ENCODE data around the gene CTXN3.

DNA sequence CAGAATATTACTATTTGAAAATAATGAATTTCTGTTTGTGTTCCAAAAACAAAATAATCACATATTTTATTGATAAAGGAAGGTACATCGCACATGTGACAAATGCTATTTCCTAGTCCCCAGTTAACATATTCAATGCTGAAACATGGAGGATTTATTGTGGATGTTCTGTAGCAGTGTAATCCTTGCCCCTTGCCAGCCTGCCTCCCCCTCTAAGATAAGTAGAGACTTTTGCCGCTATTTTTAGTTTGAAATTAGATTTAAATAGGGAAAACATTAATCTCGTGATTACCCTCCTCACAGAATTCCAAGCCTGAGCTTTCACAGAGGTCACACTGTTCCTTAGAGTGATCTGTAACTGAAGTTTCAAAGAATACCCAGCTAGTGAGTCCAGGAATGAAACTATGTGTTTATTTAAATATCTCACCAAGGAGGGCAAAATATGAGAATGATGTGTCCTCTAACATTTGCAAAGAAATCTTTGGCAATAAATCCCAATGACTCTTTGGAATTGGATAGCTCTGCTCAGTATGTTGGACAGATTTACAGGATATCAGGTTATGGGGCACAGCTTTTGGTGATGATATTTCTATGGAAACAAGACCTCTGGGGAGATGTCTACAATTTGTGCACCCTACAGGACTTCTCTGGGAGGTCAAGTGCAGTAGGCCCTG is 17.3 kb downstream of the CTXN3 start:
- TF ChIP-seq GATA2 (IDR thresholded peaks at IDR 0.05; ENCODE audit: low read depth, low read length) = no peak
- TF ChIP-seq GATA3 (IDR thresholded peaks at IDR 0.05; ENCODE audit: low read depth, low read length) = no peak

Data from SH-SY5Y (cell line).